ENCODE measurements around the gene CPEB4. TPM values are rescaled to one million over a fixed set of nuclear protein-coding genes. Genes with fewer than 3 reads are reported as not detected.

The CPEB4 gene
- polyA plus RNA-seq, 12 donors: 13.5 to 61.8 (median 31.7) TPM

- DNase-seq: no peak
Observed at GRCh38 chr5:173858021-173858669, 30.0 kb upstream of the CPEB4 start.

DNA sequence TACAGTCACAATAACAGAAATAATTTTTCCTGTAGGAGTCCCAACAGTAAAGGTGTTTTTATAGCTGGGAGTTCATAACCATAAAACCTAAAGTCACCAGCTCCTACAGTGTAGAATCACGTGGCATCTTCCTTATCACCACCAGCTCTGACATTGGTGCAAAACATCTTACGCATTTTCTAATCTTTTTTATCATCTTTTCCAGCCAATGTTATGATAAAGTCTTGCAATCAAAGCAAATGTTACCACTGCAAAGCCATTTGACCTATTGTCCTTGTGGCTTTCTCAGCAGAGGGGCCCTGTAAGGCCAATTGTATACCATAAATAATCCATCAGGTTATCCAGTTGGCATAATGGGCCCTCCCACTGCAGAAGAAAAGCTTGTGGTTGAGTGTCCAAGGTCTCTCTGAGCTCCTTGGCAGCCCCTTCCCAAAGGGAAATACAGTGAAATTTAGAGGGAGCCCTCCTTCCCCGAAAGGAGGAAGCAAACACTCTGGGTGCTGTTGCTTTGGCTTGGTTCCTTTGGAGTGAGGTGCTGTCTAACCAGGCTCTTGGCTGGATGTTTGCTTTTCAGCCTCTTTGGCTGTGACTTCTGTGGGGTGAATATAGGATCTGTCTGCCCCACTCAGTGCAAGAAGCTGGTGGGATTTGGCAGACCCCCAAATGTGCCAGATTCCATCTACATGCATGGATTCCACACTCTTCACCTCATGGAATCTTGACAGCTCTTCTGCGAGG is 29.3 kb upstream of the CPEB4 start:
- no peak for DNase-seq

GRCh38 chr5:173859408-173860159 is 28.6 kb upstream of the CPEB4 start:
- DNase-seq: no peak

DNA sequence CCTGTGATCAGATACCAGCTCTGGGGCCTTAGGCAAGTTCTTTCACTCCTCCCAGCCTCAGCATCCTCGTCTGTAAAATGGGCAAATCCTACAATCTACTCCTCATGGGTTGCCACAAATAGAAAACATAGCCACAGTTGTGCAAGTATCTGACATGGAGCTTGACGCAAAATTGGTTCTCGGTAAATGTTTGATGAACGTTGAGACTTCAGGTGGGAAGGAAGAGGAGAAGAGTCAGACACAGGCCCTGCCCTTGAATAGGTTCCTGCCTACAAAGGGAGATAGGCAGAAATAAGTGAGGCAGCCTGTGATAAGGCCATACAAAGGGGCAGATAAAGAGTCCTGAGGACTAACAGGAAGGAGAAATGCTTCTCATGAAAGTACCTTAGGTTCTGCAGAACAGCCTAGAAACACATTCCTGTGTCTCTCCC is 26.1 kb upstream of the CPEB4 start:
- no peak for DNase-seq

DNA sequence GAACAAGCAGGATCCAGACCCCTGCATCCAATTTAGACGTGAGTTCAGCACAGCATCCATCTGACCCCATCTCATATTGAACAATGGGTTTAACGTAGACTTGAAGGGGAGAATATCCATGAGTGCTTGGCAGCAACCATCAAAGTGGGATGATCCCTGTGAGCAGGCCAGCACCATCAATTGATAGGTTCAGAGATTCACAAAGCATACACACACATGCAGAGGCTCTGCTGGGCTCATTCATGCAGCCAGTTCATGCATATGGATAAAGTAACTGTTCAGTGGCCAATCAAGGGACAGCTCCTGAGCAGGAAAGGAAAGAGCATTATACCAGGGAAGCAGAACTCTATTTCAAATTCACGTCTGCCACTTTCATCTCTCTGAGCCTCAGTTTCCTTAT is 24.8 kb upstream of the CPEB4 start:
- no peak for DNase-seq

DNA sequence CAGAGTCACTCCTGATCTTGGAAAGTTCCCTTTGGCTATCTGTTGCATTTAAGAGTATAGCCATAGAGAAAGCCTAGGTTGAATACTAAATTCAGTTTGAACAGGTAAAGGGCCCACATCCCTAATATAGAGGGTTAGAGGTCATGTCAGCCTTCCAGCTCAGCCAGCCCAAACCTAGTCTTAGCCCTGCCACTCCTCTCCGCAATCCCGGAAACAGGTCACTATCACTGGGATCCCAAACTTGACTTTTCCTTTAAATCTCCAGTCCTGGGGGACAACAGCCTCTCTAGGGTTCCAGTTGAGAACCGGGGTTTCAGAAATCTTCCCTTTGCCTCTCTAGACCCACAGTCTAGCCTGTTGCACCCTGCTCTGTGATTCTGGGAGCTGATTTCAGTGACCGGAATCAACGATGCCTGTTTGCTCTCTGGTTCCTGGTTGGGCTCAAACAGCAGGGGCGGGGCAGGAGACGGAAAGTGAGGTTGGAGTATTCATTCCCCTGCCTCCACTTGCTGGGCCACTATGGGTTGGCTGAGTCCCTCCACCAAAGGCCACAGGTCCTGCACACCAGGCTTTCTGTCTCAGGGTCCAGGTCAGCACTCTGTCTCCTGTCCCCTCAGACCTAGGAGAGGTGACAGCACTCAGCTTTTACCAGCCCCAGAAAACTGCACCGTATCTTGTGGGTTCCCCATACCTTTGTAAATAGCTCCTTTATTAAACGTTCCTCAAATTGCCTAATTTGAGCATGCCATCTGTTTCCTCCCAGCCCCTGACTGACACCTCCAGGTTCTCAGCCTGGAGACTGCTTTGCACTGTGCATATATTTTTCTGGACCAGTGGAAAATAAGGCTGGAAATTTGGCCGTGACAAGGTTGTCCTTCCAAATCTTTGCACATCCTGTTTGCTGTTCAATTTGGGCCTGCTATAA is 23.8 kb upstream of the CPEB4 start:
- DNase-seq: no peak

DNA sequence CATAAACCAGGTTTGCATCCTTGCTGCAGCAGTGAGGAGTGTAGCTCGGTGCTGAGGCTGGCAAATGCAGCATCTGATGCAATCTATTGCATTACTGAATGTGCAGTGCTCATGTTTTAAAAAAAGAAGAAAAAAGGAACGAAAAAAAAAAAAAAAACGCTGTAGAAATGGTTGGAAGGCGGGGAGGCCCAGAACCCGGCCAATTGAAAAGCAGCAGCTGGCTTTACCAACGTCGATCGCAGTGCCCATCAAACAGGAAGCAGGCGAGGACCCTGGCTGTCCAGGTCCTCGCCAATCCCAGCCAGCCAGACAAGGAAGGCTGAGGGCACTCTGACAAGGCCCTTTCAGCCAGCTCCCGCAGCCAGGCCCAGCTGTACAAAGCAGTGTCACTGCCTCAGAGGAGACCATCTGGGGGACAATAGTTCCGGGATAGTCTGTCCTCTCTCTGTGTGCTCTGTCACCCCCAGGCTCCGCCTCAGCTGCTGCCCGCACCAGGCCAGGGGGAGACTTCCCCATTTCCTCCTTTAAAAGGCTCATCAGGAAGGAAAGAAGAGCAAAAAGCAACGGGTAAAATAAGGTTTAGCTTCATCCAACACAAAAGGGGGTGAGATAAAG is 21.8 kb upstream of the CPEB4 start:
- no peak for DNase-seq

DNA sequence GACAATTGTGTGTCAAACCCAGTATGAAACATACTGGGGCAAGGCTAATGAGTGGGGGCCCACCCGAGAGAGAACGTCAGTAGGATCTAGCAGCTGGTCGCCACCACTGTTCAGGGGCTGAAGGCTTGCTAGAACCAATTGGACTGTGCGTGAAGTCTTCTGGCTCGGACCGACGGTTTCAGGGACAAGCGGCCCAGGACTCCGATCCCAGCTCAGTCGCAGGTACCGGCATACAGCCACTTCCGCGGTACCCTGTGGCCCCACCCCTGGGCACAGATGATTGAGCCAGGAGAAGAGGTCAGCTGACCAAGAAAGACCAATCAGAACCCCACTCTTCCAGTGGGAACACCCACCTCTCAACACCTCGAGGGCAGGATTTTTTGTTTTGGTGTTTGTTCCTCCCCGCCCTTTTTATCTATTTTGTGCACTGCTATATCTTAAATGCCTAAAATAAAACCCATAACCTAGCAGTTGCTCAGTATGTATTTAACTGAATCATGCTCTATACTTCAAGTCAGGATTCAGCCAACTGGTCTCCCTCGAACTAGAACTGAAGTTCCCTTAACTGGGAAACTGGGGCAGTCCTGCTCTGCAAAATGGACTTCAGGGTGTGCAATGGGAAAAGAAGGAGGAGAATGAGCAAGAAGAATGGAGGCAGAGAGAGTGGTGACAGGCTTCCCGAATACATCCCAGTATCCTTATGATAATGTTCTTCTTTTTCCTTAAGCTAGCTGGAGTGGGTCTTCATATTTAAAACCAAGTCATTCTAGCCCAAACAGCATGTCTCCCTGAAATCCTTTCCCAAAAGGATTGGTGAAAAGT is 21.1 kb upstream of the CPEB4 start:
- no peak for DNase-seq

GRCh38 chr5:173868096-173868880 is 19.9 kb upstream of the CPEB4 start:
- no peak for DNase-seq

DNA sequence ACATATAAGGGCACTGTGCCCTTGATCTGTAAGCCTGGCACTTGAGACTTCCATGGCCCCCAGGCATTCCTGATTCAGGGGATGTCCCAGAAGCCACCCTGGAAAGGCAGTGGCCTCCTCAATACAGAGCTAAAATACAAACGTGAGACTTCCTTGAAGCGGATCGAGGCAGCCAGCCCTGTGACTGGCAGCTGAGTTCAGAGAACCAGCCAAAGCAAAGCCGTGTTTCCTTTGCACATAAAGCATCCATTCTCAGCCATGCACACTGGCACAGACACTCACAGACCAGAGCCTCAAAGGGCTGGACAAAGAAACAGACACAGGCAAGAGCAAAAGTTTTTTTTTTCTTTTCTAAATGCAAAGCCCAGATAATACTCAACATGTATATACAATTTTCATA is 18.8 kb upstream of the CPEB4 start:
- DNase-seq: no peak

- DNase-seq: no peak
Observed at GRCh38 chr5:173872957-173873305, 15.2 kb upstream of the CPEB4 start.

GRCh38 chr5:173873306-173873922 is 14.7 kb upstream of the CPEB4 start:
- DNase-seq: no peak

DNA sequence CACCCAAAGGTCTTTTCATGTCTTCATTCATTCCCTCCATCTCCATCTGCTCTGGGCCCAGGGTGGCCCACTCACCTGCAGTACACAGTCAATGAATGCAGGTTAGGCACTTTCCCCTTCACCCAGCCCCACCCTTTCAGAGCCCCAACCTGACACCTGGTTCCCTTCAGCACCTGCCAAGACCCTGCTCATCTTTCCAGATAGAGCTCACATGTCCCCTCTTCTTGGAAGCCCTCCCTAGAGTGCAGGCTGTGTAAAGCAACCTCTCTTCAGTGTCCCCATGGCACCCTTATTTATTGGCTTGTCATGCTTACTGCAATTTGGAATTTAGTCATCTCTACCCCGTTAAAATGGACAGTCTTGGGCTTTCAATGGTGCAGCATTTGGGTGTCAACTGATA is 13.0 kb upstream of the CPEB4 start:
- DNase-seq: no peak

GRCh38 chr5:173878224-173878967 is 9.8 kb upstream of the CPEB4 start:
- DNase-seq: no peak

DNA sequence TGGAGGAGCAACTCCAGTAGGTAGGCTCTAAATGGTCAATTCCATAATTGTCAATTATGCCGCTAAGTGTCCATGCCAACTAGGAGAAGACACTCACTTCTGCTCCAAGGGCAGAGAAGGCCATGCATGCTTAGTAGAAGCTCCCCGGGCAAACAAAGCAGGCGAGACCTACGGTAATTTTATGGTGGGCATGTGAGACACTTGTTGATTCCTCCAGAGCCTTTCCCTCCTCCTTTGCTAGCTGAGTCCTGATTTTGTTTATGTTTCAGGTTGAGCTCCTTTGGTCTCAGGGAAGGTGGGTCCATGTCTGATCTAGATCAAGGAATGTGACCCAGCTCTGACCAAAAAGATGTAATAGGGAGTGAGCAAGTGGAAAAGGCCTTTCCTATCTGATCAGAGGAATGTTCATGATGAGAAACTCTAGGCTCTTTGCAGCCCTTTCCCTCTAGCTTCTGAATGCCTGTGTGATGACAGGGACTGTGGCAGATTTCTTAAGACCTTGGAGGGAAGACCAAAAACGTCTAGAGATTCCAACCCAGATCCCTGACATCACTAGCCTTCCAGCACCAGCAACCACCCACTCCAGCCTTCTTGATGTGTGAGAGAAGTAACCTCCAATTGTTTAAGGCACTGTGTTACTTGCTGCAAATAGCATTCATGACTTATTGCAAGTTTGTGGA is 7.7 kb upstream of the CPEB4 start:
- no peak for DNase-seq

- DNase-seq: no peak
Observed at GRCh38 chr5:173881811-173882575, 6.2 kb upstream of the CPEB4 start.

GRCh38 chr5:173882632-173883031 is 5.5 kb upstream of the CPEB4 start:
- no peak for DNase-seq
